Measurements from ENCODE around the gene CRTC3. TPM values are rescaled to one million over a fixed set of nuclear protein-coding genes. Genes with fewer than 3 reads are reported as not detected.

The CRTC3 gene
- total RNA-seq, 1 experiment from 2014 or later: 3.9 TPM

- H3K27ac Mint-ChIP-seq: no peak overlapping the region; a peak in 1 of 7 replicates
- Histone ChIP-seq H2AFZ (ENCODE audit: low read length) (no peak overlapping the region), H3K23me2 (ENCODE audit: insufficient read length, low read depth, low read length, poor library complexity, severe bottlenecking) (no peaks in the 10 kb centered on the region), H4K5ac (ENCODE audit: insufficient read length, low read depth, low read length) (no peak overlapping the region), H3K4ac (ENCODE audit: low read depth, low read length) (no peak overlapping the region), H2BK12ac (ENCODE audit: insufficient read length, low read depth, low read length) (no peak overlapping the region), H4K91ac (ENCODE audit: insufficient read length, low read depth, low read length) (no peak overlapping the region), H3K79me2 (ENCODE audit: insufficient read depth, low read length) (no peaks in the 10 kb centered on the region), H3K27me3 (ENCODE audit: insufficient read depth, low read length) (no peaks in the 10 kb centered on the region), H3T11ph (ENCODE audit: low read length) (no peak overlapping the region), H2AK5ac (ENCODE audit: insufficient read length, low read length) (no peak overlapping the region), H3K14ac (ENCODE audit: insufficient read depth, low read length) (no peak overlapping the region), H3K9me3 (ENCODE audit: control insufficient read depth, low read depth, low read length) (no peaks in the 10 kb centered on the region), H4K8ac (replicated peaks; ENCODE audit: insufficient read length, low read depth, low read length) (no peak overlapping the region), H3K9ac (ENCODE audit: extremely low read depth, insufficient read length, low read length) (no peak overlapping the region), H3K56ac (ENCODE audit: insufficient read length, low read depth, low read length) (no peak overlapping the region), H2BK120ac (ENCODE audit: low read depth, low read length, poor library complexity, severe bottlenecking) (no peak overlapping the region), H4K20me1 (ENCODE audit: control insufficient read depth, insufficient read depth, insufficient read length) (no peaks in the 10 kb centered on the region), H2BK5ac (ENCODE audit: insufficient read length, low read length) (no peak overlapping the region), H3K18ac (ENCODE audit: insufficient read length, low read depth, low read length) (no peak overlapping the region), H3K79me1 (ENCODE audit: insufficient read depth, low read depth, low read length, poor library complexity, severe bottlenecking) (no peaks in the 10 kb centered on the region), H3K4me2 (ENCODE audit: insufficient read depth, insufficient read length, low read length) (no peak overlapping the region), H2BK20ac (ENCODE audit: low read depth, low read length, poor library complexity, severe bottlenecking) (no peak overlapping the region), H3K27ac (ENCODE audit: insufficient read length, low read depth, low read length) (no peak overlapping the region), H3K23ac (ENCODE audit: insufficient read length, low read depth, low read length) (no peak overlapping the region), H2BK15ac (ENCODE audit: low read depth, low read length) (no peak overlapping the region), H3K4me1 (ENCODE audit: insufficient read depth, low read length) (no peaks in the 10 kb centered on the region)
- H3K27me3 Mint-ChIP-seq (ENCODE audit: low read depth): peaks cover 10% of the 10 kb centered on the region
- no CpG with 5 or more reads among the region's 14 CpGs for WGBS (ENCODE audit: extremely low coverage, insufficient read length, low lambda C conversion rate)
- no peak for TF ChIP-seq CTCF (conservative IDR thresholded peaks at IDR 0.05)
- H3K36me3 Mint-ChIP-seq (ENCODE audit: insufficient read depth in 1 of 3, low read depth in 3 of 3): no peaks in the 10 kb centered on the region
- DNase-seq: no peak
- no peaks in the 10 kb centered on the region for H3K9me3 Mint-ChIP-seq
- peaks cover 6 to 7% of the 10 kb centered on the region in 2 experiments for H3K4me1 Mint-ChIP-seq
- H3K4me3 Mint-ChIP-seq: no peak overlapping the region
Observed at GRCh38 chr15:90650956-90651689, 121.4 kb downstream of the CRTC3 start.
